IMR-90 (cell line): Measurements from ENCODE around the gene SEC14L6. TPM values are rescaled to one million over a fixed set of nuclear protein-coding genes. Genes with fewer than 3 reads are reported as not detected.
A peak's percentile ranks its signal among the peaks of the same experiment; 100 is the strongest.

Experiments used
- ATAC-seq: fragments of 200-7000 bp; cut with Tn5 transposase; 2 replicates; pipeline ENCODE4 v1.9.1; 2020; ENCODE audit warnings: low read depth, mild to moderate bottlenecking, moderate library complexity
- BruUV-seq: library from RNA; stranded (reverse); fragments of 400-500 nt; replicated peaks from 2 replicates; lab custom pipeline; 2021; lab: Mats Ljungman, UMichigan
- CTCF ChIA-PET: fragments of 300-600 bp; formaldehyde crosslinking; extraction: SDS; loops from one replicate; lab custom pipeline; 2021; ENCODE audit warnings: antibody characterized with exemption; lab: Yijun Ruan, JAX
- POLR2A ChIA-PET: fragments of 300-600 bp; sonication (Branson Sonifier 250); formaldehyde crosslinking; loops from one replicate; lab custom pipeline; 2022; ENCODE audit warnings: antibody characterized with exemption; ENCODE audit not compliant: unreplicated experiment; lab: Charles Lee
- DNase-seq: peaks from one replicate; pipeline ENCODE4 v3.0.0; 2013
- H2AFZ ChIP-seq: replicated peaks from 2 replicates; pipeline ENCODE3; 2013; ENCODE audit warnings: low read length, mild to moderate bottlenecking; ENCODE audit not compliant: poor library complexity
- H2AK5ac ChIP-seq: 2 replicates; pipeline ENCODE4 v1.6.1; 2013; ENCODE audit warnings: low read depth, low read length, inconsistent platforms
- H2AK9ac ChIP-seq: replicated peaks from 2 replicates; pipeline ENCODE3; 2013; ENCODE audit warnings: mild to moderate bottlenecking, low read depth, low read length, moderate library complexity; ENCODE audit not compliant: poor library complexity
- H2BK120ac ChIP-seq: 2 replicates; pipeline ENCODE4 v1.6.1; 2013; ENCODE audit warnings: low read depth, low read length, inconsistent platforms
- H2BK15ac ChIP-seq: 3 replicates; pipeline ENCODE4 v1.6.1; 2013; ENCODE audit warnings: low read depth, low read length, inconsistent platforms
- H2BK20ac ChIP-seq: 2 replicates; pipeline ENCODE4 v1.6.1; 2013; ENCODE audit warnings: low read depth, mild to moderate bottlenecking, inconsistent platforms, low read length, moderate library complexity
- H2BK5ac ChIP-seq: 2 replicates; pipeline ENCODE4 v1.6.1; 2013; ENCODE audit warnings: mild to moderate bottlenecking, low read depth, low read length, inconsistent platforms; ENCODE audit not compliant: poor library complexity, severe bottlenecking
- H3K14ac ChIP-seq: replicated peaks from 2 replicates; pipeline ENCODE4 v1.6.1; 2013; ENCODE audit warnings: low read depth, low read length, inconsistent platforms
- H3K18ac ChIP-seq: 2 replicates; pipeline ENCODE4 v1.6.1; 2013; ENCODE audit warnings: low read depth, low read length, control low read depth
- H3K23ac ChIP-seq: 2 replicates; pipeline ENCODE4 v1.6.1; 2013; ENCODE audit warnings: low read depth, low read length, inconsistent platforms
- H3K27ac ChIP-seq: 2 replicates; pipeline ENCODE4 v1.5.1; 2013; ENCODE audit warnings: mild to moderate bottlenecking, control low read depth, low read length; ENCODE audit not compliant: insufficient read depth
- H3K27me3 ChIP-seq: 2 replicates; pipeline ENCODE4 v1.6.1; 2013; ENCODE audit warnings: low read length; ENCODE audit not compliant: control insufficient read depth, insufficient read depth
- H3K36me3 ChIP-seq: 2 replicates; pipeline ENCODE4 v1.6.1; 2013; ENCODE audit warnings: low read length, mixed read lengths; ENCODE audit not compliant: control insufficient read depth, insufficient read depth
- H3K4ac ChIP-seq: 2 replicates; pipeline ENCODE4 v1.6.1; 2013; ENCODE audit warnings: low read depth, low read length, inconsistent platforms
- H3K4me1 ChIP-seq: 2 replicates; pipeline ENCODE4 v1.6.1; 2013; ENCODE audit warnings: low read length, mixed read lengths; ENCODE audit not compliant: control insufficient read depth, insufficient read depth
- H3K4me2 ChIP-seq: 2 replicates; pipeline ENCODE4 v1.6.1; 2013; ENCODE audit warnings: low read depth, mild to moderate bottlenecking, control low read depth, low read length, moderate library complexity
- H3K4me3 ChIP-seq: 2 replicates; pipeline ENCODE4 v1.5.1; 2013; ENCODE audit warnings: low read depth, mild to moderate bottlenecking, control low read depth, low read length, moderate library complexity; ENCODE audit not compliant: insufficient read depth
- H3K56ac ChIP-seq: 2 replicates; pipeline ENCODE4 v1.6.1; 2013; ENCODE audit warnings: low read length, inconsistent platforms; ENCODE audit not compliant: insufficient read depth; ENCODE audit errors: extremely low read depth
- H3K79me1 ChIP-seq, 2 experiments: 2 replicates each; pipeline ENCODE4 v1.6.1; 2013; ENCODE audit warnings: low read length in 2 of 2, inconsistent platforms in 1 of 2, low read depth in 1 of 2
- H3K9ac ChIP-seq: 2 replicates; pipeline ENCODE4 v1.6.1; 2013; ENCODE audit warnings: low read depth, low read length, control low read depth
- H3K9me1 ChIP-seq: 2 replicates; pipeline ENCODE4 v1.6.1; 2013; ENCODE audit warnings: low read length, inconsistent platforms; ENCODE audit not compliant: insufficient read depth
- H3K9me3 ChIP-seq: 2 replicates; pipeline ENCODE4 v1.6.1; 2013; ENCODE audit warnings: low read length; ENCODE audit not compliant: control insufficient read depth, insufficient read depth
- H4K20me1 ChIP-seq: 2 replicates; pipeline ENCODE4 v1.6.1; 2013; ENCODE audit warnings: low read length, inconsistent platforms; ENCODE audit not compliant: insufficient read depth
- H4K5ac ChIP-seq: 2 replicates; pipeline ENCODE4 v1.6.1; 2013; ENCODE audit warnings: mild to moderate bottlenecking, low read depth, low read length, control low read depth
- H4K8ac ChIP-seq, 2 experiments: 2 replicates each; pipeline ENCODE4 v1.6.1; 2013; ENCODE audit warnings: low read depth in 2 of 2, low read length in 2 of 2, control low read depth in 1 of 2, inconsistent platforms in 1 of 2
- H4K91ac ChIP-seq: 2 replicates; pipeline ENCODE4 v1.6.1; 2013; ENCODE audit warnings: low read depth, low read length, inconsistent platforms; ENCODE audit not compliant: insufficient read depth
- MAFK ChIP-seq: IDR thresholded peaks from 2 replicates; pipeline ENCODE4 v1.6.1; 2012; ENCODE audit warnings: low read depth, low read length, improper control_type of control experiment
- USF2 ChIP-seq: fragments of 150-350 bp; IDR thresholded peaks from 2 replicates; pipeline ENCODE4 v1.6.1; 2017; ENCODE audit warnings: mild to moderate bottlenecking, antibody characterized with exemption, low read length, low read depth
- WGBS, 2 experiments: methylation state at CpG; one replicate each; pipeline versions ENCODE4 v1.1.5 to v1.1.7; 2013; ENCODE audit warnings: missing lambda C conversion rate in 2 of 2; ENCODE audit not compliant: insufficient read length in 1 of 2; ENCODE audit errors: extremely low coverage in 2 of 2; 5-methylcytosine and 5-hydroxymethylcytosine counted together
- dilution Hi-C: fragments of 300-500 bp; cut with HindIII; formaldehyde crosslinking; loops from one replicate; pipeline ENCODE4 v1.14.3; 2018; ENCODE audit warnings: low sequenced_read_pairs; ENCODE audit not compliant: unreplicated experiment
- in situ Hi-C: fragments of 300-500 bp; cut with MboI; formaldehyde crosslinking; loops from 3 replicates; pipeline ENCODE4 v1.14.3; 2019; ENCODE audit warnings: low sequenced_read_pairs, inconsistent platforms, mixed read lengths
- intact Hi-C: fragments of 100-400 bp; cut with micrococcal nuclease; formaldehyde crosslinking; loops from 2 replicates; pipeline ENCODE4 v1.10.0; 2022
- polyA plus RNA-seq, 3 experiments: library from polyadenylated mRNA; depleted of rRNA; stranded (reverse); fragments of >200 nt; gene quantifications; 2 replicates each; pipeline ENCODE4 v1.2.3, GENCODE V29; 2012; ENCODE audit warnings: low replicate concordance in 1 of 3
- total RNA-seq: library from RNA; depleted of rRNA; stranded (reverse); fragments of >200 nt; gene quantifications from 2 replicates; pipeline ENCODE4 v1.2.3, GENCODE V29; 2012

The SEC14L6 gene
- total and polyA plus RNA-seq, 2 of the 4 experiments (the other 2 are of a cell fraction): 0.09 TPM; not detected in 1

GRCh38 chr22:30565341-30565740 lies 18.8 kb upstream of the SEC14L6 start:
- Histone ChIP-seq H3K27me3 (peaks cover 53% of the 10 kb centered on the region), H2BK20ac (no peak overlapping the region), H2BK5ac (no peak overlapping the region), H4K5ac (no peak overlapping the region), H3K4me2 (no peak overlapping the region), H3K56ac (no peak overlapping the region), H4K8ac (no peak overlapping the region), H3K18ac (no peak overlapping the region), H3K36me3 (no peaks in the 10 kb centered on the region), H3K14ac (no peak overlapping the region), H2BK120ac (no peak overlapping the region), H3K27ac (no peak overlapping the region), H3K79me1 (no peaks in the 10 kb centered on the region), H3K4me1 (no peaks in the 10 kb centered on the region), H3K4me3 (no peak overlapping the region), H2BK15ac (no peak overlapping the region), H2AK9ac (no peak overlapping the region), H2AFZ (no peak overlapping the region), H3K23ac (no peak overlapping the region), H3K9ac (no peak overlapping the region), H4K91ac (no peak overlapping the region), H3K9me3 (no peaks in the 10 kb centered on the region), H3K9me1 (no peaks in the 10 kb centered on the region), H2AK5ac (no peak overlapping the region), H3K4ac (no peak overlapping the region), H4K20me1 (no peaks in the 10 kb centered on the region)
- whole genome bisulfite sequencing, 2 experiments: 51% methylated on average over 4 of the region's 4 CpGs; no CpG with 5 or more reads in 1 of the 2 experiments
- intact Hi-C loops: no loop called here
- DNase-seq (peak; percentile 16), ATAC-seq (peak; percentile 32)
- dilution Hi-C loops: no loop called here
- POLR2A ChIA-PET: no interaction called here
- no TSS peak for BruUV-seq
- in situ Hi-C loops: no loop called here
- TF ChIP-seq MAFK: no peak
- no peak for TF ChIP-seq USF2
- CTCF ChIA-PET: no interaction called here
